ENCODE data around the gene TSC22D4.

TSC22D4 gene

DNA sequence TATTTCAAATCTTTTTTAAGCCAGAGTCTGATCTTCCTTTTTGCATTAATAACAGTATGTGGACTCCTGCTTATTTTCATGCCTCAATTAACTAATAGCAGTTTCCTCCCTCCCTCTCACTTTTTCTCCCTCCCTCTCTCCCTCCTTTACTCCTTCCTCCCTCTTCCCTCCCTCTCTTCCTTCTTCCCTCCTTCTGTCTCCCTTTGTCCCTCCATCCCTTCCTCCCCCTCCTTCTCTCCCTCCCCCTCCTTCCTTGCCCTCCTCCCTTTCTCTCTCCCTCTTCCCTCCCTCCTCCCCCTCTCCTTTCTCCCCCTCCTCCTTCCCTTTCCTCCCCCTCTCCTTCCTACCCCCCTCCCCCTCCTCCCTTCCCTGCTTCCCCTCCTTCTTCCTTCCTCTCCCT lies 52.5 kb downstream of the TSC22D4 start:
- no peak for DNase-seq

DNA sequence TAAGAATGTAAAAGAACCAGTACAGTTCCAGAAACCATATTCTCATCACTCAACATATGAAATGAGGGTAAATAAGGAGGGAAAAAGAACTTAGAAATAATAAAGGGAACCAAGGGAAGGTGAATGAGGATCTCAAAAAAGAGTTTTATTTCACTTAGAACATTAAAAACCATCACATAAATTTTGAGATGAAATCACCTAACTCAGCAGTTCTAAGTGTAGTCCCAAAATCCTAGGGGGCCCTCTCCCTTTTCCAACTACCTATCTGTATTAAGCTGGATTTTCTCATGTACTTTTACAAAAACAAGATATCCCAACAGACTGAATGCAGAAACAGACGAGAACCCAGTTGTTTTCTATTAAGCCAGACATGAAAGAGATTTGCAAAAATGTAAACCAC lies 53.7 kb downstream of the TSC22D4 start:
- DNase-seq: no peak

DNA sequence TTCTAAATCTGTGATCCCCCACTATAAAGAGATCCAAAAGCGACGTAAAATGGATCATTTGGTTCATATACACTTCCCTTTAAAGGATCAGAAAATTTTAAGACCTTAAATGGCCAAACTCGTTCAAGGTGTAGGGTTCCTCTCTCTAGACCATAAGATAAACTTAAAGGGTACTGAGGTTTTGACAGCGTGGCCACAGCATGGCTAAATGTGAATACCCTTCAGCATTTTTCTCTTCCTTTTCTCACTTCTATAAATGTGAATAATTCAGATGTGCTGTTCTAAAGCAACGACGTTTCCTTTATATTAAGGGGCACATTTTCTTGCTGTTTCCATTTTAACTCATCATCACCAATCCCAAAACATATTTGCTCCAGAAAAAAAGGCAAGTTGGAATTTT lies 55.7 kb downstream of the TSC22D4 start:
- DNase-seq: no peak

DNA sequence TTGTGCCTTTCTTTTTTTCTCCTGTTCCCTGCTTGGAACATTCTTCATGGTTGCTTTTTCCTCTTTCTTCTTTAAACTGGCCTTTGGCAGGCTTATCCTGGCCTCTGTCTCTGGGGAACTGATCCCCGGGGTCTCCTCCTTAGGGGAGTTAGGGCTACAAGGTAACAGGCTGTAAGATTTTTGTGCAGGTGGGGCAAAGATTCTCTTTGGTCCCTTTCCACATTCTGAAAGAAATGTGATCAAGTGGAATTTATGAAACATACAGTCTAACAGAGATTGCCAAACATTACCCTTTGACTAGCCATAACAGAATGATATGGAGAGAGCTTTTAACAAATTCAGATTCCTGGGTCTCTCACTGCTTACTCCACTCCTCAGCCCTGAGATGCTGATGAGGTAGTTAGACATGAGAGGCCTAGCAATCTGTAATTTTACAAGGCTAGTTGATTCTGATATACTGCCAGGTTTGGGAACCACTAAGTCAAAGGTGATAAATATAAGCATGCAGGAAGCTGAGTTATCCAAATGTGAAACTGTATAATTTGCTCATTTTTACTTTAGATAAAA lies 59.3 kb downstream of the TSC22D4 start:
- no peak for DNase-seq

DNA sequence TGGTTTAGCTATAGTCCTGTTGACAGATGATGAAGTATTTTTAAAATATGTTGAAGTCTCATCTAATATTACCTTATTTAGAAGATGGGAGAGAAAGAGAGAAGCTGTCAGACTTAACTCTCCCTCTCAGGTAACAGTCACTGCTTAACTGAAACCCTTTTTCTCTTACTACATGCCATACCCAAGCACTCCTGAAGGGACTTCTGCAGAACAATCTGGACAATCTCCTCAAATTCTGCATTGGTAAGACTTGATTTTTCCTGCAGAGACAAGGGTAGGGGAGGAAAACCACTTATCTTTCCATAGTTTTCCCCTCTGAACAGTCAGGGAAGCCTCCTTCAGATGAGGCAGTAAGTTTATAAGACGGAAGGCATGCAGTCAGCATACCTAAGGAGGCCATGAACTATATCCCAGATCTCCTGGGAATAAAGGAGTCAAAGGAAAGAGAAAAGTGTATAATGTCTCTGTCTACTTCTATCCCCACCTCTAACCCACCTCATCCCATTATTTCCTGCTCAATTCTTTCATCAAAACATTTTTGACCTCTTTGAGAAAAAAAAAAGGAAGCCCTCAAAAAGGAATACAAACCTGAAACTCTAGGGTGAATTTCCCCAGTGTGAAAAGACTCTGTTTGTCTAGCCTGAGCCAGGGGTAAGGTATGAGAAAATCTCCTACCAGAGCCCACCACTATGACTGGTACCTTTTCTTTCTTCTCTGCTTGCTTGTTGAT lies 59.9 kb downstream of the TSC22D4 start:
- no peak for DNase-seq

All from activated CD4-positive, CD25-positive, alpha-beta regulatory T cell treated with anti-CD3 and anti-CD28 coated beads, Interleukin-2, amount 50 U/mL, for 72 hours (primary cell).